MCF 10A (cell line): Measurements from ENCODE around the gene SLC9A1. TPM values are rescaled to one million over a fixed set of nuclear protein-coding genes. Genes with fewer than 3 reads are reported as not detected.

Experiments
- BruUV-seq: library from RNA; stranded (reverse); fragments of 400-500 nt; replicated peaks from 2 replicates; lab custom pipeline; 2021; lab: Mats Ljungman, UMichigan
- CTCF ChIA-PET: fragments of 300-600 bp; sonication (Branson Sonifier 250); formaldehyde crosslinking; extraction: SDS; loops from one replicate; lab custom pipeline; 2021; ENCODE audit warnings: antibody characterized with exemption, inconsistent platforms; lab: Yijun Ruan, JAX
- POLR2A ChIA-PET: fragments of 300-600, 350-650 bp; sonication (Branson Sonifier 250); formaldehyde crosslinking; extraction: SDS; loops from one replicate; lab custom pipeline; 2020; ENCODE audit warnings: antibody characterized with exemption, inconsistent platforms; lab: Yijun Ruan, JAX
- DNase-seq: peaks from one replicate; pipeline ENCODE4 v3.0.0-alpha.2; 2018; ENCODE audit not compliant: unreplicated experiment
- H3K27ac Mint-ChIP-seq: one replicate; pipeline ENCODE4 v1.8.0; 2022; ENCODE audit warnings: mild to moderate bottlenecking, low read depth, mixed read lengths; ENCODE audit not compliant: unreplicated experiment
- H3K27me3 Mint-ChIP-seq: one replicate; pipeline ENCODE4 v1.8.0; 2022; ENCODE audit warnings: mixed read lengths; ENCODE audit not compliant: insufficient read depth, unreplicated experiment
- H3K36me3 Mint-ChIP-seq: one replicate; pipeline ENCODE4 v1.8.0; 2022; ENCODE audit warnings: mild to moderate bottlenecking, moderate library complexity, mixed read lengths; ENCODE audit not compliant: insufficient read depth, unreplicated experiment
- H3K4me1 Mint-ChIP-seq: one replicate; pipeline ENCODE4 v1.8.0; 2022; ENCODE audit warnings: mixed read lengths; ENCODE audit not compliant: insufficient read depth, unreplicated experiment
- H3K4me3 Mint-ChIP-seq: one replicate; pipeline ENCODE4 v1.8.0; 2022; ENCODE audit warnings: mild to moderate bottlenecking, moderate library complexity, mixed read lengths; ENCODE audit not compliant: unreplicated experiment
- H3K9me3 Mint-ChIP-seq: one replicate; pipeline ENCODE4 v1.8.0; 2022; ENCODE audit warnings: mixed read lengths; ENCODE audit not compliant: unreplicated experiment
- CTCF ChIP-seq: fragments of 200-600 bp; IDR thresholded peaks from one replicate; pipeline ENCODE4 v1.8.0; 2022; ENCODE audit warnings: antibody characterized with exemption, mild to moderate bottlenecking; ENCODE audit not compliant: unreplicated experiment
- intact Hi-C: fragments of 100-400 bp; cut with micrococcal nuclease; formaldehyde crosslinking; loops from 2 replicates; pipeline ENCODE4 v1.14.1; 2022
- total RNA-seq: library from RNA; stranded (reverse); gene quantifications from 2 replicates; pipeline ENCODE4 v1.2.3, GENCODE V29; 2022

The SLC9A1 gene
- total RNA-seq, 1 experiment from 2014 or later = 88.8 TPM

DNA sequence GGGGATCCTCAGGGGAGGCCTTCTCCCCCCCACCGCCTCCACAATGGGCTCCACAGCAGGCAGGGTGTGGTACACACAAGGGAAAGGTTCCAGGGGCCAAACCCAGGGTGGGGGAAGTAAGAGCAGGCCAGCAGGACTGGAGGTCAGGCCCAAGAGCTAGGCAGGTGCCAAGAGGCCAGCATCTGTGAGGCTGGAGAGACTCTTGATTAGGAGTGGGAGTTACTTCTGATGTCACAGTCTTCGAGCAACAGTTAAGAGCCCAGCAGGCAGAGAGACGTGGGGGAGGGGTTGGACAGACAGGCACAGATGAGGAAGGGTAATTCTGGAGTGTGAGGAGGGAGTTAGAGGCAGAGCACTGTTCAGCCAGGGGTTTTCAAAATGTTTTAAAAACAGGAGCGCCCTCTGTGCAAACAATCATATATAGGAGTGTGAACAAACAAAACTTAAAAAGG lies 55.8 kb downstream of the SLC9A1 start:
- Mint-ChIP-seq H3K4me3 (no peak overlapping the region), H3K36me3 (peaks cover 5% of the 10 kb centered on the region), H3K27ac (peak overlapping the region; percentile 43), H3K9me3 (no peaks in the 10 kb centered on the region), H3K4me1 (peaks cover 24% of the 10 kb centered on the region), H3K27me3 (no peaks in the 10 kb centered on the region)
- TSS peak; percentile 66 for BruUV-seq
- no peak for TF ChIP-seq CTCF
- DNase-seq = peak; percentile 55
- CTCF ChIA-PET = interaction anchor here (0.6 to 14.5 kb wide), 9 partner anchors 12 to 200 kb away, joined by 3 to 345 read pairs (median 41); no protein-coding TSS in a partner anchor
- POLR2A ChIA-PET = interaction anchor here (0.6 to 4.2 kb wide), 12 partner anchors 13 to 106 kb away, joined by 3 to 32 read pairs (median 10); partner anchors contain the start of genes SLC9A1, TENT5B and TRNP1
- intact Hi-C loops = loop anchor here (5.0 kb wide), 1 partner anchor 298 kb away; no protein-coding TSS in a partner anchor

GRCh38 chr1:27098431-27099134 lies 56.3 kb downstream of the SLC9A1 start:
- peak; percentile 74 for DNase-seq
- no peak overlapping the region for H3K4me3 Mint-ChIP-seq

GRCh38 chr1:27097484-27097917 lies 57.4 kb downstream of the SLC9A1 start:
- H3K27ac Mint-ChIP-seq = peak overlapping the region; percentile 43
- no TSS peak for BruUV-seq
- peak; percentile 86 for DNase-seq
- ChIA-PET POLR2A (interaction anchor here (0.8 to 4.2 kb wide), 13 partner anchors 14 to 269 kb away, joined by 4 to 32 read pairs (median 6); partner anchors contain the start of genes MAP3K6 and TENT5B), CTCF (interaction anchor here (0.6 to 14.5 kb wide), 25 partner anchors 21 to 1586 kb away, joined by 3 to 345 read pairs (median 4); partner anchors contain the start of genes CD164L2 and SLC9A1)
- H3K9me3 Mint-ChIP-seq = no peaks in the 10 kb centered on the region
- intact Hi-C loops = loop anchor here (1.0 to 5.0 kb wide), 4 partner anchors 53 to 300 kb away; no protein-coding TSS in a partner anchor
- no peaks in the 10 kb centered on the region for H3K27me3 Mint-ChIP-seq
- TF ChIP-seq CTCF = peak; percentile 94
- peaks cover 5% of the 10 kb centered on the region for H3K36me3 Mint-ChIP-seq
- H3K4me3 Mint-ChIP-seq = no peak overlapping the region
- H3K4me1 Mint-ChIP-seq = peaks cover 24% of the 10 kb centered on the region

More at GRCh38 chr1:27098431-27099134, 56.3 kb downstream of the SLC9A1 start:
- Mint-ChIP-seq H3K27me3 (no peaks in the 10 kb centered on the region), H3K4me1 (peaks cover 24% of the 10 kb centered on the region), H3K27ac (peak overlapping the region; percentile 43), H3K9me3 (no peaks in the 10 kb centered on the region), H3K36me3 (peaks cover 5% of the 10 kb centered on the region)
- ChIA-PET POLR2A (interaction anchor here (0.7 to 4.2 kb wide), 16 partner anchors 13 to 224 kb away, joined by 3 to 32 read pairs (median 6); partner anchors contain the start of genes SLC9A1, TENT5B and TRNP1), CTCF (interaction anchor here (0.6 to 14.5 kb wide), 15 partner anchors 13 to 1585 kb away, joined by 3 to 345 read pairs (median 7); partner anchors contain the start of gene SLC9A1)
- intact Hi-C loops = loop anchor here (5.0 kb wide), 1 partner anchor 299 kb away; no protein-coding TSS in a partner anchor
- no TSS peak for BruUV-seq
- no peak for TF ChIP-seq CTCF
